GM12801 (cell line): ENCODE data around the gene PCDH17.

Experiments
- TF ChIP-seq, protein P1 (sequence below): IDR thresholded peaks from one replicate; pipeline ENCODE4 v1.5.1; 2011; ENCODE audit warnings: control low read depth; ENCODE audit not compliant: insufficient read length; ENCODE audit errors: extremely low read depth

PCDH17 gene

DNA sequence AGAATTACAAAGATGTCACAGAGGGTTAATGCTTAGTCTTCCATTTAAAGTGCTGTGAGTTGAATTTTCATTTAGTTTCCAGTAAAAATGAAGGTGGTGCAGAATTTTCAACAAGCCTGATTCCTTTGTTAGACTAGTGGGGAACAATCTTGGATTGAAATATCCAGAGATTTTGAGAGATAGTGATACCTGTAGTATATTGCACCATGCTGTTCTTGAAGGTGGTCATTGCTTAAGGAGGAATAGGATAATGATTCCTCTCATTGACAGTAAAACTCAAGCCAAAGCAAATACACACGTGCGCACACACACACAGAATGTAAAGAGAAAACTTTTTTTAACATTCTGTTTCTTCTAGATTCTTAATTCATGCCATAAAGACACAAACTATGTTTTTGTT, 5.3 kb downstream of the PCDH17 start:
- TF ChIP-seq, protein P1, sequence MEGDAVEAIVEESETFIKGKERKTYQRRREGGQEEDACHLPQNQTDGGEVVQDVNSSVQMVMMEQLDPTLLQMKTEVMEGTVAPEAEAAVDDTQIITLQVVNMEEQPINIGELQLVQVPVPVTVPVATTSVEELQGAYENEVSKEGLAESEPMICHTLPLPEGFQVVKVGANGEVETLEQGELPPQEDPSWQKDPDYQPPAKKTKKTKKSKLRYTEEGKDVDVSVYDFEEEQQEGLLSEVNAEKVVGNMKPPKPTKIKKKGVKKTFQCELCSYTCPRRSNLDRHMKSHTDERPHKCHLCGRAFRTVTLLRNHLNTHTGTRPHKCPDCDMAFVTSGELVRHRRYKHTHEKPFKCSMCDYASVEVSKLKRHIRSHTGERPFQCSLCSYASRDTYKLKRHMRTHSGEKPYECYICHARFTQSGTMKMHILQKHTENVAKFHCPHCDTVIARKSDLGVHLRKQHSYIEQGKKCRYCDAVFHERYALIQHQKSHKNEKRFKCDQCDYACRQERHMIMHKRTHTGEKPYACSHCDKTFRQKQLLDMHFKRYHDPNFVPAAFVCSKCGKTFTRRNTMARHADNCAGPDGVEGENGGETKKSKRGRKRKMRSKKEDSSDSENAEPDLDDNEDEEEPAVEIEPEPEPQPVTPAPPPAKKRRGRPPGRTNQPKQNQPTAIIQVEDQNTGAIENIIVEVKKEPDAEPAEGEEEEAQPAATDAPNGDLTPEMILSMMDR: no peak

DNA sequence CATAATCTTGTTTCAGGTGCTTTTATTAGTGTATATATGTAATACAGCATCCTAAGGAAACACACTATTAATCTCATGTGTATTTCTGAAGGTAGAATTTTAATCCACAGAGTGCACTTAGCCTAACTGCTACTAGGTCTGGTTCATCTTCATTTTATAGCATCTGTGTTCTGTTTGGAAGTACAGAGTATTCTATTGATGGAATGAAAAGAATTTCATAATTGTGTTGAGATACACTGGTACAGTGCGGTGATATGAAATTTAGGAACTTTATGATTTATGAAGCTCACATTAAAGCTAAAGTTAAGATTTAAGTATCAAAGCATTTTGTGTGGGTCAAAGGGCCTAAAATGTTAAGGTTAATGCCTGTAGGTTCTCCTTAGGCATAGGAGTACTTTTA, 6.0 kb downstream of the PCDH17 start:
- TF ChIP-seq, protein P1: no peak

DNA sequence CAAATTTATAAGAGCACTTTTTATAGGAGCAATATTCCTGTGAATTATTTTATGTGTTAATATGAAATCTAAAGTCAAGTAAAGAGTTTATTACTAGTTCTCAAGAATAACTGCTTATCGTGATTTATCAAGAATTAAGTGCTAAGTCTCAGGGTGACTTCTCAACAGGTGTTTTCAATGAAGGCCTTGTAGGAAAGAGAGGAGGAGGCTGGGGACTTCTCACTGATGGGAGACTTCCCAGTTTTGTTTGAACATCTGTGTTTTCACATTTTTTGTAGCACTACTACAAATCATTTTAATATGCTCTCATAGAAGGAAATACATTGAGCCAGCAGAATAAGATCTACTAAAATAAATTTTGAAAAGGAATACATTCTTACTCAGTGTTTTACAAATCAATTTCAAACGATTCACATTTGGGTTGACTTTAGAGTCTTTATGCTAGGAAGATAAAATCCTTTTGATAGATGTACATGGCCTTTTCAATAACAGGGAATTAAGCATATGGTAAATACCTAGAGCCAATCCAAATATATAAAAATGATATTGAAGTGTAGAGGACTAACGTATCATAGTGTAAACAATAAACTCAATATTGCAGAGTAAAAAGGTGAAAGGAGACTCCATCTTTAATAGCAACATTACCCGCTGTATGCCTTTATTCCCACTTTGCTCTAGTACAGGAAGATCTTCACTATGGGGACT, 6.8 kb downstream of the PCDH17 start:
- TF ChIP-seq, protein P1: no peak

- TF ChIP-seq, protein P1: no peak
Observed at GRCh38 chr13:57640607-57641006, 9.1 kb downstream of the PCDH17 start.

DNA sequence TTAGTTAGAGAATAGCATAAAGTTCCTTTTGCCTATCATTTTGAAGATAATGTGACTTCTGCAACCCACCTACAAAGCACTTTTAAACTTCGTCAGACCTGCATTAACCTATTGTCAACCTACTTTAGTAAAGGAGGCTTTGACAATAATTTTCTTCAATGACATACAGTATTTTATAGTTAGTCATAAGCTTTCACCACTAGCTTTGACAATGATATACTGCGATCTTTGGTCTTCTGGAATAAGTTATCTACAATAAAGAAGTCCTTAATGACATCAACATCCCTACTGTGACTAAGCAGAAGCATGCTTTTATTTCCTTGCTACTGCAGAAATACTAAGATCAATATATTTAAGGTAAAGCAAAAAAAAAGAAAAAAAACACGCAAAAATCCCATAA, 9.5 kb downstream of the PCDH17 start:
- TF ChIP-seq, protein P1: no peak

DNA sequence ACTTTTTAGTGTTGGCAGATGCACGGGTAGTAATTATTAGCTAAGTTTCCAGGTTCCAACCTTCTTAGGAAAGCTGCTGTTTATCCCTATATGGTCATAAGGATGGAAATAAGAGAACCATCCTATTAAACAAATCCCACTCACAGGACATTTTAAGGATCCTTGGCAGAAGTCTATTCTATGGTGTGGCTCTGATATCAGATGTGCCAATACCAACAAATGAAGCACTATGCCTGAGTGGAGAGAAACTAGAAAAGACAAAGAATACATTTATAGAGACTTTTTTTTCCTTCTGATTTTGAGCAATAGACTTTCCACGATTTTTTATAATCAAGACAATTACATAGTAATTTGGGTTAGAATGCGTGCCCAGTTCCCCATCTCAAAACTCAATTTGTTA, 12.6 kb downstream of the PCDH17 start:
- TF ChIP-seq, protein P1: no peak

GRCh38 chr13:57653229-57653989, 21.9 kb downstream of the PCDH17 start:
- TF ChIP-seq, protein P1: no peak
